Spleen (tissue), 11 donors: ENCODE data around the gene PAX6. TPM values are rescaled to one million over a fixed set of nuclear protein-coding genes. Genes with fewer than 3 reads are reported as not detected.

Experiments
- DNase-seq: peaks from one replicate; pipeline ENCODE4 v3.0.0-alpha.2; 2020
- H3K27ac ChIP-seq, 8 donors: fragments of 200-600 bp; sonication (generic) in 7 of 8; 1 replicate in 4 of 8; 2 replicates in 4 of 8; pipeline versions ENCODE4 v1.5.0 to v1.8.0; 2016 to 2021; ENCODE audit warnings: inconsistent platforms in 4 of 8, mild to moderate bottlenecking in 4 of 8, moderate library complexity in 1 of 8
- H3K27me3 ChIP-seq, 7 donors: fragments of 200-600 bp; sonication (generic) in 6 of 7; replicated peaks in 1 of 7; 1 replicate in 4 of 7; 2 replicates in 3 of 7; pipeline versions ENCODE4 v1.5.0 to v1.8.0; 2016 to 2021; ENCODE audit warnings: inconsistent platforms in 3 of 7, mild to moderate bottlenecking in 1 of 7
- H3K36me3 ChIP-seq, 6 donors: fragments of 200-600 bp; sonication (generic) in 5 of 6; 1 replicate in 4 of 6; 2 replicates in 2 of 6; pipeline versions ENCODE4 v1.5.0 to v1.8.0; 2016 to 2021; ENCODE audit warnings: inconsistent platforms in 2 of 6
- H3K4me1 ChIP-seq, 6 donors: fragments of 200-600 bp; sonication (generic) in 5 of 6; 1 replicate in 3 of 6; 2 replicates in 3 of 6; pipeline versions ENCODE4 v1.5.0 to v1.8.0; 2016 to 2021; ENCODE audit warnings: inconsistent platforms in 3 of 6
- H3K4me3 ChIP-seq, 8 donors: fragments of 200-600 bp; sonication (generic) in 7 of 8; 1 replicate in 4 of 8; 2 replicates in 4 of 8; pipeline versions ENCODE4 v1.5.0 to v1.8.0; 2016 to 2021; ENCODE audit warnings: inconsistent platforms in 4 of 8, mild to moderate bottlenecking in 4 of 8, moderate library complexity in 2 of 8
- H3K9me3 ChIP-seq, 8 donors: fragments of 200-600 bp; sonication (generic) in 7 of 8; 1 replicate in 4 of 8; 2 replicates in 4 of 8; pipeline versions ENCODE4 v1.5.0 to v1.8.0; 2016 to 2021; ENCODE audit warnings: inconsistent platforms in 4 of 8
- POLR2A ChIP-seq, 3 donors: fragments of 450-650 bp; IDR thresholded peaks; one replicate each; pipeline ENCODE4 v1.5.1; 2017; ENCODE audit warnings: antibody characterized with exemption in 3 of 3, mild to moderate bottlenecking in 1 of 3
- POLR2AphosphoS5 ChIP-seq, 3 donors: sonication (generic); formaldehyde crosslinking; IDR thresholded peaks; one replicate each; pipeline ENCODE4 v1.5.1; 2017; ENCODE audit warnings: antibody characterized with exemption in 3 of 3
- WGBS, 5 donors: extraction: QIAGEN DNeasy Blood & Tissue Kit in 3 of 5; methylation state at CpG; one replicate each; pipeline versions ENCODE4 v1.1.5 to v1.1.7; 2013 to 2018; 5-methylcytosine and 5-hydroxymethylcytosine counted together
- intact Hi-C: fragments of 100-400 bp; cut with DNase I; formaldehyde crosslinking; loops from one replicate; pipeline ENCODE4 v1.15.0; 2023; ENCODE audit warnings: low total_unique reads
- polyA plus RNA-seq, 3 donors: library from polyadenylated mRNA; stranded (reverse); fragments of 200-250 nt; gene quantifications; one replicate each; pipeline ENCODE4 v1.2.1, GENCODE V29; 2013
- total RNA-seq, 7 donors: library from RNA; depleted of rRNA in 3 of 7; stranded (reverse); fragments of >200 nt in 3 of 7; fragmentation: NEBNext Ultra II Directional in 4 of 7; extraction: Animal tissue kit (Norgen Biotek cat#: 25700) in 4 of 7; gene quantifications; one replicate each; pipeline versions ENCODE4 v1.1.0 to v1.2.1, GENCODE V29; 2016 to 2021
- TF ChIP-seq, protein P1 (sequence below), 11 experiments: fragments of 200-600 bp in 7 of 11; fragments of 450-650 bp in 4 of 11; sonication (generic) in 4 of 11; IDR thresholded peaks in 8 of 11; conservative IDR thresholded peaks in 3 of 11; 1 replicate in 7 of 11; 2 replicates in 4 of 11; pipeline versions ENCODE4 v1.4.0 to v1.8.0; 2016 to 2021; ENCODE audit warnings: antibody characterized with exemption in 11 of 11, inconsistent platforms in 4 of 11, mild to moderate bottlenecking in 1 of 11
- donor health status: healthy with polysubstance abuse.
- donor health status: DM: no; HTN: no; CAD: no; lungs with moderate emphysema.
- donor health status: DM: no; HTN: no; CAD: no.
- donor health status: Bipolar disorder and iron deficiency.
- donor health status: healthy.
- donor health status: DM: no; HTN: no; CAD: no.
- donor health status: DM: yes; HTN: yes; CAD: no.

Gene PAX6
- total and polyA plus RNA-seq, 10 donors: 0.02 to 0.05 TPM; not detected in 8

DNA sequence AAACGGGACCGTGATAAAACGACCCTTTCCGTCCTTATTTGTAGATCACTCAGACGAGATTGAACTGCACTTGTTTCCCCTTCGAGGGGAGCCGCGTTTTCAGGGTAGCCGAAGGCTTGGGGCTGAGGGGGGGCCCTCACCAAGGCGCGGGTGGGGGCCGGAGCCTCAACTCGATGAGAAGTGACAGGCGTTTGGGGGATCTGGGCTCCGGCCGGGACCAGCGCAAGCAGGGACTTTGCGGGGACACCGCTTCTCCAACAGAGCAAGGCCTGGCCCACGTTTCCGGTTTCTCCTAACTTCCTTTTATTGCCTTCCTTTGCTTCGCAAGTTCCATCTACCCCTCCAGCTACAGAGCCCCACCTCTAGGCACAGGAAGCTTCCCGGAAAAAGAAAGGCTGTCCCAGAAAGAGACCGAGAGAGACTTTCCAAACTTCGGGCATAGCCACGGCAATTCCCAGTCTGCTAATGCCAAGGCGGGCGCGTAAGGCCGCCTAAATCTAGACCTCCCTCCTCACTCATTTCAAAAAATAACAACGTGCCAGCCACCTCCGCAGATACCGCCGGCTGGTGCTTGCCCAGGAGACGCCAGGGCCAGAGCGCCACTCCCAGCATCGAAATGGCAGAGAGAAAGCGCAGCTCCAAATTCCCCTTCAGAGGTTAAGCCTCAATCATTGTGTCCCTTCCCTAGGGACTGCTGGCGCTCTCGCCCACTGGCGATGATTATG, 6.6 kb downstream of the PAX6 start:
- peaks cover 44 to 100% (median 100%) of the 10 kb centered on the region in 7 donors for H3K27me3 ChIP-seq
- intact Hi-C loops: no loop called here
- DNase-seq: peak; percentile 63

DNA sequence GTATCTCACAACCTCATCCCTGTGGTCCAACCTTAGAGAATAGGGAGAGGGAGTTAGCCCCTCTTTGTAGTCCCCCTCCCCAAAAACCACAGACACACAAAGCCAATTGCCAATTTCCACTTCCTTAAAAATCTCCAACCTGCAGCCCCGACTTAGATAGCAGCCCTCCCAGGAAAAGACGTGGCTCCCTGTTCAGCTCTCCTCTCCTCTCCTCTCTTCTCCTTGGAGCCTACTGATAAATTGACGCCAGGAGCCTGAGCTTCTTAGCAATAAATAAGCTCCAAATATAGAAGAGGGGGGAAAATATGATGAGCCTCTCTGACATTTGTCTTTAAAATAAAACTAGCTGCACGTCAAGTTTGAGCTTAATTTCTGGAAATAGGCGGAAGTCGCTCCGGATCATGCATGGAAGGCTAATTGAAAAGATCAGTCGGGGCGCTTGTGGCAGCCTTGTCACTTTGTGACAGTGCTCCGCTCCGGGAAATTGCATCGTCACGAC, 7.3 kb downstream of the PAX6 start:
- intact Hi-C loops: no loop called here
- H3K4me3 ChIP-seq: peak overlapping the region in 2 of 8 donors; percentile 10 to 41
- WGBS, 5 donors: 3 to 9% (median 5%) methylated on average over 13 of the region's 13 CpGs
- no peak overlapping the region for H3K27ac ChIP-seq
- peaks cover 8 to 49% (median 29%) of the 10 kb centered on the region in 6 donors for H3K4me1 ChIP-seq
- no peak for DNase-seq
- TF ChIP-seq POLR2A (IDR thresholded peaks at IDR 0.05) (no peak), POLR2AphosphoS5 (IDR thresholded peaks at IDR 0.05) (no peak)
- TF ChIP-seq, protein P1, sequence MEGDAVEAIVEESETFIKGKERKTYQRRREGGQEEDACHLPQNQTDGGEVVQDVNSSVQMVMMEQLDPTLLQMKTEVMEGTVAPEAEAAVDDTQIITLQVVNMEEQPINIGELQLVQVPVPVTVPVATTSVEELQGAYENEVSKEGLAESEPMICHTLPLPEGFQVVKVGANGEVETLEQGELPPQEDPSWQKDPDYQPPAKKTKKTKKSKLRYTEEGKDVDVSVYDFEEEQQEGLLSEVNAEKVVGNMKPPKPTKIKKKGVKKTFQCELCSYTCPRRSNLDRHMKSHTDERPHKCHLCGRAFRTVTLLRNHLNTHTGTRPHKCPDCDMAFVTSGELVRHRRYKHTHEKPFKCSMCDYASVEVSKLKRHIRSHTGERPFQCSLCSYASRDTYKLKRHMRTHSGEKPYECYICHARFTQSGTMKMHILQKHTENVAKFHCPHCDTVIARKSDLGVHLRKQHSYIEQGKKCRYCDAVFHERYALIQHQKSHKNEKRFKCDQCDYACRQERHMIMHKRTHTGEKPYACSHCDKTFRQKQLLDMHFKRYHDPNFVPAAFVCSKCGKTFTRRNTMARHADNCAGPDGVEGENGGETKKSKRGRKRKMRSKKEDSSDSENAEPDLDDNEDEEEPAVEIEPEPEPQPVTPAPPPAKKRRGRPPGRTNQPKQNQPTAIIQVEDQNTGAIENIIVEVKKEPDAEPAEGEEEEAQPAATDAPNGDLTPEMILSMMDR (IDR thresholded peaks at IDR 0.05 in 8 of 11, conservative IDR thresholded peaks at IDR 0.05 in 3 of 11): no peak
- no peaks in the 10 kb centered on the region for H3K36me3 ChIP-seq
- H3K27me3 ChIP-seq: peaks cover 44 to 100% (median 100%) of the 10 kb centered on the region in 7 donors
- H3K9me3 ChIP-seq: peaks cover 0 to 21% (median 0%) of the 10 kb centered on the region in 8 donors

More for the DNA sequence above, 6.6 kb downstream of the PAX6 start:
- peaks cover 0 to 21% (median 0%) of the 10 kb centered on the region in 8 donors for H3K9me3 ChIP-seq
- H3K27ac ChIP-seq: no peak overlapping the region
- 2 to 6% (median 5%) methylated on average over 24 to 41 of the region's 41 CpGs for WGBS, 5 donors
- peak overlapping the region in 5 of 8 donors; percentile 1 to 41 (median 10) for H3K4me3 ChIP-seq
- TF ChIP-seq, protein P1 (IDR thresholded peaks at IDR 0.05 in 8 of 11, conservative IDR thresholded peaks at IDR 0.05 in 3 of 11): no peak
- TF ChIP-seq POLR2AphosphoS5 (IDR thresholded peaks at IDR 0.05): peak in 1 of 3 donors; percentile 10
- no peaks in the 10 kb centered on the region for H3K36me3 ChIP-seq
- peaks cover 8 to 49% (median 30%) of the 10 kb centered on the region in 6 donors for H3K4me1 ChIP-seq

DNA sequence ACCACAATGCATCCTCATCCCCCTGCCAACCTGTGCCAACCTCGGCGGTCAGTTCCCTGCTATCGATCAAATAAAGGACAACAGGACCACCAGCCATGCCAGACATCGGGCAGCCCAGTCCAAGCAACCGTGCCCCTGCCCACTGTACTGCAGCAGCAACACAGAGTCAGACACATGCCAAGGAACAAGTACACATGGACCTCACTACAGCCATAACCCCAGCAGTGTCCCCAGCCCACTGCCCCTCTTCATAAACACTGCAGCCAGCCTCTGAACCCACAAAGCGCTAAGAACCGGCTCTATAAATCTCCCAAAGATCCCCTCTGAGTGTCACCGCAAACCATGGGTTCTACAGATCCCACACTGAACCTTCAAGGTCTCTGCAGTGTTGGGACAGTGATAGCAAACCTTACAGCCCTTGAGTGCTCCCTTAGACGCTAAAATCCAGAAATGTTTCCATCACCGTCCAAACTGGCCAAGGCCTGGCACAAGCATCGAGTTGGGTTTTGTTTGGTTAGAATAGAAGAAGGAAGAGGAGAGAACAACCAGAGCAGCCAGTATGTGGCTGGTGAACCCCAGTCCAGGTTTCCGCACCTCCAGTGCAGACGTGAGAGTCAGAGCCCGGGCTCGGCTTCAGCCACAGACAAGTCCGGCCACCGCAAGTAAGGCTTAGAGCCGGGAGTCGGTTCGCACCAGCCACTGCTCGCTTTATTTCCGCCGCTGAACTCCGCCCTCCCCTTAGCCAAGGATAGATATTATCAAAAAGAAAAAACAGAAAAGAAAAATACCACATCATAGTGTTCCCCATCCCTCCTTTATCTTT, 7.9 kb downstream of the PAX6 start:
- DNase-seq: peak; percentile 65
- intact Hi-C loops: no loop called here
- Histone ChIP-seq H3K36me3 (no peaks in the 10 kb centered on the region), H3K27me3 (peaks cover 47 to 100% (median 100%) of the 10 kb centered on the region in 7 donors), H3K9me3 (peaks cover 0 to 21% (median 0%) of the 10 kb centered on the region in 8 donors), H3K27ac (no peak overlapping the region), H3K4me1 (peaks cover 13 to 55% (median 35%) of the 10 kb centered on the region in 6 donors), H3K4me3 (no peak overlapping the region)
- TF ChIP-seq POLR2A (IDR thresholded peaks at IDR 0.05): no peak
- TF ChIP-seq, protein P1 (IDR thresholded peaks at IDR 0.05 in 8 of 11, conservative IDR thresholded peaks at IDR 0.05 in 3 of 11): no peak
- WGBS, 5 donors: 5 to 7% (median 6%) methylated on average over 24 of the region's 24 CpGs
